ENCODE measurements around the gene NCK2.

The NCK2 gene

GRCh38 chr2:105924271-105924670 lies 179.6 kb downstream of the NCK2 start:
- no peak for TF ChIP-seq CTCF (IDR thresholded peaks at IDR 0.05; ENCODE audit: control insufficient read depth, insufficient read depth, low read depth, low read length, missing control alignments)
- no peak for DNase-seq (ENCODE audit: low read depth)
- H3K4me3 ChIP-seq (ENCODE audit: control insufficient read depth, low read depth, low read length): no peak overlapping the region

GRCh38 chr2:105924932-105925331 lies 180.2 kb downstream of the NCK2 start:
- H3K4me3 ChIP-seq (ENCODE audit: control insufficient read depth, low read depth, low read length): no peak overlapping the region
- TF ChIP-seq CTCF (IDR thresholded peaks at IDR 0.05; ENCODE audit: control insufficient read depth, insufficient read depth, low read depth, low read length, missing control alignments): no peak
- DNase-seq (ENCODE audit: low read depth): no peak

- DNase-seq (ENCODE audit: low read depth): no peak
- H3K4me3 ChIP-seq (ENCODE audit: control insufficient read depth, low read depth, low read length): no peak overlapping the region
- no peak for TF ChIP-seq CTCF (IDR thresholded peaks at IDR 0.05; ENCODE audit: control insufficient read depth, insufficient read depth, low read depth, low read length, missing control alignments)
Measured at GRCh38 chr2:105925390-105925789, 180.7 kb downstream of the NCK2 start.

- no peak for TF ChIP-seq CTCF (IDR thresholded peaks at IDR 0.05; ENCODE audit: control insufficient read depth, insufficient read depth, low read depth, low read length, missing control alignments)
- no peak overlapping the region for H3K4me3 ChIP-seq (ENCODE audit: control insufficient read depth, low read depth, low read length)
- DNase-seq (ENCODE audit: low read depth): no peak
Measured at GRCh38 chr2:105926960-105927678, 182.4 kb downstream of the NCK2 start.

GRCh38 chr2:105928086-105928485 lies 183.4 kb downstream of the NCK2 start:
- H3K4me3 ChIP-seq (ENCODE audit: control insufficient read depth, low read depth, low read length): no peak overlapping the region
- DNase-seq (ENCODE audit: low read depth): no peak
- TF ChIP-seq CTCF (IDR thresholded peaks at IDR 0.05; ENCODE audit: control insufficient read depth, insufficient read depth, low read depth, low read length, missing control alignments): no peak

GRCh38 chr2:105928563-105928962 lies 183.9 kb downstream of the NCK2 start:
- H3K4me3 ChIP-seq (ENCODE audit: control insufficient read depth, low read depth, low read length): no peak overlapping the region
- no peak for DNase-seq (ENCODE audit: low read depth)
- no peak for TF ChIP-seq CTCF (IDR thresholded peaks at IDR 0.05; ENCODE audit: control insufficient read depth, insufficient read depth, low read depth, low read length, missing control alignments)
